CD14-positive monocyte (primary cell): ENCODE measurements around the gene HDAC4. TPM values are rescaled to one million over a fixed set of nuclear protein-coding genes. Genes with fewer than 3 reads are reported as not detected.

Experiments
- DNase-seq, 3 donors: peaks; one replicate each; pipeline ENCODE4 v3.0.0-alpha.2; 2011 to 2022
- H2AFZ ChIP-seq: 2 replicates; pipeline ENCODE4 v1.6.0; 2012; ENCODE audit warnings: mild to moderate bottlenecking, low read depth, low read length, inconsistent platforms; ENCODE audit not compliant: insufficient read depth, poor library complexity, severe bottlenecking
- H3K27ac ChIP-seq, 2 donors: 1 replicate in 1 of 2; 2 replicates in 1 of 2; pipeline ENCODE4 v1.5.1; 2012 to 2013; ENCODE audit warnings: low read length in 2 of 2, control low read depth in 1 of 2, inconsistent platforms in 1 of 2, low read depth in 1 of 2, mild to moderate bottlenecking in 1 of 2
- H3K27me3 ChIP-seq, 2 donors: one replicate each; pipeline versions ENCODE4 v1.6.0 to v1.6.1; 2011 to 2013; ENCODE audit warnings: low read length in 2 of 2; ENCODE audit not compliant: control insufficient read depth in 2 of 2, insufficient read depth in 2 of 2
- H3K36me3 ChIP-seq, 2 donors: replicated peaks in 1 of 2; 1 replicate in 1 of 2; 2 replicates in 1 of 2; pipeline versions ENCODE4 v1.5.1 to v1.6.1; 2012 to 2013; ENCODE audit warnings: low read length in 2 of 2, control low read depth in 1 of 2, inconsistent platforms in 1 of 2, mild to moderate bottlenecking in 1 of 2; ENCODE audit not compliant: insufficient read depth in 2 of 2, control insufficient read depth in 1 of 2
- H3K4me1 ChIP-seq, 2 donors: 1 replicate in 1 of 2; 2 replicates in 1 of 2; pipeline versions ENCODE4 v1.5.1 to v1.6.1; 2012 to 2013; ENCODE audit warnings: low read length in 2 of 2, control low read depth in 1 of 2, inconsistent platforms in 1 of 2, mild to moderate bottlenecking in 1 of 2, moderate library complexity in 1 of 2; ENCODE audit not compliant: insufficient read depth in 2 of 2, control insufficient read depth in 1 of 2
- H3K4me2 ChIP-seq: replicated peaks from 2 replicates; pipeline ENCODE3; 2012; ENCODE audit warnings: low read length, moderate library complexity, mild to moderate bottlenecking; ENCODE audit not compliant: poor library complexity, severe bottlenecking; ENCODE audit errors: extremely low read depth
- H3K4me3 ChIP-seq, 3 experiments: fragments of 200-600 bp in 1 of 3; sonication (generic) in 1 of 3; replicated peaks in 1 of 3; 1 replicate in 2 of 3; 2 replicates in 1 of 3; pipeline ENCODE4 v1.5.1; 2011 to 2013; ENCODE audit warnings: low read length in 3 of 3, mild to moderate bottlenecking in 3 of 3, control low read depth in 2 of 3, low read depth in 2 of 3, inconsistent platforms in 1 of 3, moderate library complexity in 1 of 3
- H3K79me2 ChIP-seq: 2 replicates; pipeline ENCODE4 v1.6.0; 2012; ENCODE audit warnings: mild to moderate bottlenecking, control low read depth, inconsistent platforms, low read length, moderate library complexity; ENCODE audit not compliant: insufficient read depth
- H3K9ac ChIP-seq: 2 replicates; pipeline ENCODE4 v1.6.0; 2017; ENCODE audit warnings: low read length, mild to moderate bottlenecking; ENCODE audit not compliant: insufficient read depth, poor library complexity, severe bottlenecking
- H3K9me3 ChIP-seq, 2 donors: replicated peaks in 1 of 2; 1 replicate in 1 of 2; 2 replicates in 1 of 2; pipeline versions ENCODE4 v1.5.1 to v1.6.1; 2012 to 2013; ENCODE audit warnings: low read length in 2 of 2, control low read depth in 1 of 2; ENCODE audit not compliant: control insufficient read depth in 1 of 2, insufficient read depth in 1 of 2
- H4K20me1 ChIP-seq: 2 replicates; pipeline ENCODE4 v1.6.0; 2012; ENCODE audit warnings: mild to moderate bottlenecking, low read length, control low read depth, moderate library complexity; ENCODE audit not compliant: insufficient read depth
- H3K27ac Mint-ChIP-seq, 7 donors: one replicate each; pipeline ENCODE4 v1.8.0; 2020; ENCODE audit warnings: mild to moderate bottlenecking in 7 of 7, mixed read lengths in 7 of 7, moderate library complexity in 6 of 7, inconsistent platforms in 2 of 7
- H3K27me3 Mint-ChIP-seq, 3 donors: one replicate each; pipeline ENCODE4 v1.8.0; 2021 to 2022; ENCODE audit warnings: low read depth in 3 of 3, mild to moderate bottlenecking in 3 of 3, mixed read lengths in 3 of 3, moderate library complexity in 3 of 3, inconsistent platforms in 1 of 3
- H3K36me3 Mint-ChIP-seq, 2 donors: one replicate each; pipeline ENCODE4 v1.8.0; 2020; ENCODE audit warnings: mixed read lengths in 2 of 2, inconsistent platforms in 1 of 2, mild to moderate bottlenecking in 1 of 2
- H3K4me1 Mint-ChIP-seq: one replicate; pipeline ENCODE4 v1.8.0; 2020; ENCODE audit warnings: mild to moderate bottlenecking, mixed read lengths
- H3K4me3 Mint-ChIP-seq, 2 donors: one replicate each; pipeline ENCODE4 v1.8.0; 2020; ENCODE audit warnings: mild to moderate bottlenecking in 2 of 2, mixed read lengths in 2 of 2, moderate library complexity in 1 of 2
- H3K9me3 Mint-ChIP-seq, 7 donors: one replicate each; pipeline ENCODE4 v1.8.0; 2020 to 2022; ENCODE audit warnings: mixed read lengths in 7 of 7, mild to moderate bottlenecking in 6 of 7, moderate library complexity in 6 of 7, inconsistent platforms in 2 of 7
- CTCF ChIP-seq: fragments of 200-600 bp; IDR thresholded peaks from one replicate; pipeline ENCODE4 v1.8.0; 2022; ENCODE audit warnings: antibody characterized with exemption, mild to moderate bottlenecking
- WGBS: methylation state at CpG from one replicate; pipeline ENCODE4 v1.1.5; 2013; ENCODE audit warnings: missing lambda C conversion rate; ENCODE audit not compliant: insufficient coverage; 5-methylcytosine and 5-hydroxymethylcytosine counted together
- intact Hi-C, 2 donors: fragments of 100-400 bp; cut with micrococcal nuclease; formaldehyde crosslinking; loops; one replicate each; pipeline versions ENCODE4 v1.15.0 to v1.15.1; 2023
- polyA plus RNA-seq, 3 donors: library from polyadenylated mRNA; depleted of rRNA in 1 of 3; unstranded in 2 of 3; stranded (reverse) in 1 of 3; fragments of 300-500 nt in 2 of 3; fragments of >200 nt in 1 of 3; fragmentation: Illumina TruSeq in 2 of 3; gene quantifications; 1 replicate in 2 of 3; 2 replicates in 1 of 3; pipeline ENCODE4 v1.2.3, GENCODE V29; 2012 to 2021

The HDAC4 gene
- polyA plus RNA-seq, 3 donors = 3.3 to 23.0 (median 4.5) TPM

- H3K4me2 ChIP-seq = no peak overlapping the region
These were observed 52.0 kb downstream of the HDAC4 start for GRCh38 chr2:239348563-239349452.

GRCh38 chr2:239346676-239347075 is 54.1 kb downstream of the HDAC4 start:
- H3K36me3 Mint-ChIP-seq = peaks cover 42 to 49% of the 10 kb centered on the region in 2 donors
- 97% methylated on average over 4 of the region's 4 CpGs for WGBS
- H3K27ac Mint-ChIP-seq = no peak overlapping the region
- H3K4me1 ChIP-seq = no peaks in the 10 kb centered on the region
- intact Hi-C loops = no loop called here
- H3K9ac ChIP-seq = no peak overlapping the region
- no peak overlapping the region for H3K4me3 Mint-ChIP-seq
- no peaks in the 10 kb centered on the region for H3K4me1 Mint-ChIP-seq
- H3K36me3 ChIP-seq = peaks cover 23 to 56% of the 10 kb centered on the region in 2 donors
- no peak overlapping the region for H3K4me2 ChIP-seq
- no peak for DNase-seq
- peaks cover 0 to 2% (median 0%) of the 10 kb centered on the region in 3 donors for H3K27me3 Mint-ChIP-seq
- peaks cover 0 to 5% (median 0%) of the 10 kb centered on the region in 7 donors for H3K9me3 Mint-ChIP-seq
- H3K27me3 ChIP-seq = no peaks in the 10 kb centered on the region
- peak overlapping the region in 1 of 2 donors; percentile 26 for H3K27ac ChIP-seq
- no peaks in the 10 kb centered on the region for H3K9me3 ChIP-seq
- no peak for TF ChIP-seq CTCF
- no peak overlapping the region for H2AFZ ChIP-seq
- H3K79me2 ChIP-seq = peaks cover 86% of the 10 kb centered on the region
- H4K20me1 ChIP-seq = peaks cover 22% of the 10 kb centered on the region
- H3K4me3 ChIP-seq = no peak overlapping the region

More at GRCh38 chr2:239348563-239349452, 52.0 kb downstream of the HDAC4 start:
- Histone ChIP-seq H3K9ac (no peak overlapping the region), H3K4me3 (no peak overlapping the region), H3K79me2 (peaks cover 88% of the 10 kb centered on the region), H3K9me3 (no peaks in the 10 kb centered on the region), H4K20me1 (peaks cover 24% of the 10 kb centered on the region), H3K27ac (no peak overlapping the region), H2AFZ (no peak overlapping the region), H3K4me1 (peaks cover 0 to 5% of the 10 kb centered on the region in 2 donors), H3K27me3 (no peaks in the 10 kb centered on the region), H3K36me3 (peaks cover 28 to 61% of the 10 kb centered on the region in 2 donors)
- Mint-ChIP-seq H3K27me3 (no peaks in the 10 kb centered on the region), H3K27ac (no peak overlapping the region), H3K4me1 (peaks cover 2% of the 10 kb centered on the region), H3K36me3 (peaks cover 48 to 49% of the 10 kb centered on the region in 2 donors), H3K4me3 (no peak overlapping the region), H3K9me3 (peaks cover 0 to 2% (median 0%) of the 10 kb centered on the region in 7 donors)
- no peak for DNase-seq
- WGBS = 91% methylated on average over 23 of the region's 29 CpGs
- intact Hi-C loops = no loop called here
- no peak for TF ChIP-seq CTCF
